NCI-H510A treated with DMSO at 0.1 percent for 48 hours (cell line): ENCODE data around the gene GFM1.

ENCODE experiments used
- DNase-seq: peaks from one replicate; lab custom pipeline; 2025; lab: John Stamatoyannopoulos, UW

GFM1 gene

DNA sequence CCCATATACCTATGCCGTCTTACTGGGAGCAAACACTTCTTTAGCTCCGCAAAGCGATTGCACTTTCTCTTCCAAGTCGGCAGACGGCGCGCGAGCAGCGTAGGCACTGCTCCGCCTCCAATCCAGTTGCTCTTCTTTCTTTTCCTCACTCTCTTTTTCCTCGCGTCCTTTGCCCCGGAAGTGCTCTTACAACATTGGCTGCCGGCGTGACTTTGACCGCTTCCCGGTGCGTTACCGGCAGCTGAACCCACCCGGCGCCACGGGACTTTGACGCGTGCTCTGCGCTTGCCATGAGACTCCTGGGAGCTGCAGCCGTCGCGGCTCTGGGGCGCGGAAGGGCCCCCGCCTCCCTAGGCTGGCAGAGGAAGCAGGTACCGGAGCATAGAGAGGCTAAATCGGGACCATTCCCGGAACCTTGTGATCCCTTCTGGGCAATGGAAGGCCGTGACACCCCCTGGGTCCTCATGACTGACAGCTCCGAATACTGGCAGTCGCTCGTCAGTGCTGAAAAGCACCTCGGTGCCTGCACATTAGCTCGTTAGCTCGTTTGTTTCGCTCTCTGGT is at the start of gene GFM1:
GFM1 (plus strand) TSS at position 183 of the 564 bp plus-strand sequence; CDS start at position 291, 108 bp downstream.
- DNase-seq = peak; percentile 96

DNA sequence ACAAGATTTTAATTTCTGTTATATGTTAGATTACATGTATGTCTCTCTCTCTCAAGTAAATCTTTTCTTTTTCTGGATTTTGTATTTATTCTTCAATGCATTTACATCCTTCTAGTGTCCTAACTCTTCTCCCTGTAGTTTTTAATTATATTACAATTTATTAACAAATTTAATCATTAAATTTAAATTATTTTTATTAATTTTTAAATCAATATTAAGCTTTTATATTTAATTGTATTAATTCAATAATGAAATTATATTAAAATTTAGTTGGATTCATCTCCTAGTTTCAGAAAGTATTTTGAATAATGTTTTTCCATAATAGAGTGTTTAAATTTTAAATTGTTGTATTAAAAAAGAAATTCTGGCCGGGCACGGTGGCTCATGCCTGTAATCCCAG is 43.5 kb upstream of the GFM1 start:
- no peak for DNase-seq

DNA sequence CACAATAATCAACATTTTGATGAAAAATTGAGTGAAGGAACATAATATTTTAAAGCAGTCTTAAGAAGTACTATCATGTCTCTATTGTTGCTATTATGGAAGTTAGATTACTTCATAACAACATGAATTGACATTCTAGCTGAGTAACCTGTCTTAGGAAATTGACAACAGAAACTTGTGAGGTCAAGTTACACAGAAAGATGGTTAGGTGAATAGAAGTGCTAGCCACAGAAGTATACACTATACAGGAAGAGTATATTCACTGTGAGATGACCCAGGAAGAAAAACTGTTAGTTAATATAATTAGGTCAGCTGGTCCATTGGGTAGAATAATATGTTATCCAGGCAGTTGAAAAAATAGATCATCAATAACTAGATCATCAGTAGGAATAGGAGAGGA is 42.1 kb upstream of the GFM1 start:
- DNase-seq = no peak

DNA sequence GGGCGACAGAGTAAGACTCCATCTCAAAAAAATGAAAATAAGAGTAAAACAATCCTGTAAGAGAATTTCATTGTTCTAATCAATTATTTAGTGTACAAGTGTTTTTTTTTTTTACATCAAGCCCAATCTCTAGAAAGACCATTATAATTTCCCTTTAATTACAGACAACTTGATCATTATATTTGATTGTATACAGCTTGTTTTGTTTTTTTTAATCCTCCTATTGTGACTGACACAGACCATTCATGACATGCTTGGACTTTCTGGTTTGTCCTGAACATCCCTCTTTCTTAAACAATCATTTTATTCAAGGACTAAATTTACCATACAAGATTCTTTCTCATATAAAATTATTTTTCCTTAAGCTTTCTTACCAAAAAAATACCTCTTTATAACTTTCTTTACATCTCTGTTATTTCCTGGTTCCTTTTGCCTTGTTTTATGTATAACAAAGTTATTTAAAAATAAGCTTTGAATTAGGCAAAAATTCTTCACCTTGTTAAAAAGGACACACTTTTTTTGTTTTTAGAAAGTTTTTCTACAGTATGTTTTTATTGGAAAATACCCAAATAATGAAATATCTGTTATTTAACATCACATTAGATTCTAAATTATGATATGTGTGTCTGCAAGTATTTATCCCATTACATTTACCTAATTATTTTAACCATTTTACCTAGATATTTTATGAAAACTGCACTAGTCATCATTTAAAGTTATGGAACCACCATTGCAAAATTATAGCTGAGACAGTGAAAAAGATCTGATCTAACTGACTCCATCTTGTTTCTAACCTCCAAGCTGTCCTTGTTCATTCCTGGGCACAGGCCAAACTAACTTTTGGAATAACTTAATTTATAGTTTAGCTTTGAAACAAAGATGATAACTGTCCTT is 26.1 kb upstream of the GFM1 start:
- no peak for DNase-seq

DNA sequence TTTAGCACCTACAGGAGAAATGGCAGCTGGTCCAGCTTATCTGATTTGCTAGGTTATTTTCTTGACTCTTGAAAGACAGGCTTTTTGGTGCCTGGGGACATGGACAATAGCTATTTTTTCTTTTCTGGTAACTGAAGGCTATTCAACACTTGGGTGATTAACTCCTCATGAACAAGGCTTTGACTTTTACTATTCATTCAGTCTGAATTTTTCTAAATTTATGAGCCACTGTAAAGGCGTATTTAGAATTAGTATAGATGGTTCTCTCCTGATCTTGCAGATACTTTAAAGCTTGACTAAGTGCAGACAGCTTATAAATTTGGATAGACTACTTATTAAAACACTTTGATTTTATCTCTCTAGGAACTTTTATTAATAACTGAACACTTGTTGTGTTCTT is 18.4 kb upstream of the GFM1 start:
- no peak for DNase-seq

DNA sequence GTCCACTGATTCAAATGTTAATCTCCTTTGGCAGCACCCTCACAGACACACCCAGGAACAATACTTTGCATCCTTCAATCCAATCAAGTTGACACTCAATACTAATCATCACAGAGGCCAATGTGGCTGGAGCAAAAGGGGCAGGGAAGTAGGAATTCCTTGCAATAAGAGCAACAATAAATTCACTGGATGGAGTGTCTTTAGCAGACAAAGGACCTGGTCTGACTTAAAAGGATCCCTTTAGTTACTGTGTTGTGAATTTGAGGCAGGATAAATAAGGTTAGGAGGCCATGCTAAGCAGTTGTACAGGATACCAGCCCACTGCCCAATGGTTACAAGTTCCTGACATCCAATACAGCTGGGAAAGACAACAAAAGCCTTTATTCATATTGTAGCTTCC is 12.3 kb upstream of the GFM1 start:
- DNase-seq = no peak

DNA sequence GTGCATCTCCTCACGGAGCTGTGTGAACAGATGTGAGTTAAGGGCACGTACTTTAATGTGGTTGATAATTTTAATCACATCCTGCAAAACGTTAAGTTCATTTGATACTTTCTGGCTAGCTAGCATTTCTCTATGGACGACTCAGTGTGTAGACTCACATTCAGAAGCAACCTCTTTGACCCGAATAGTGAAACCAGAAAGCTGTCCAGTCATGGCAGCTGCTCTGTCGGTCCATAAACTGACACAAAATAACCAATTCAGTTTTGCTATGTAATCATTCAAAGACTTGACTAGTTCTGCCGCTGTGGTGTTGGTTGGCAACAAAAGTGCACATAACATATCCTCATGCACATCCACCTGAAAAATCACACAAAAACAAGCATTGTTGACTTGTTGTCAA is 3.7 kb upstream of the GFM1 start:
- no peak for DNase-seq

DNA sequence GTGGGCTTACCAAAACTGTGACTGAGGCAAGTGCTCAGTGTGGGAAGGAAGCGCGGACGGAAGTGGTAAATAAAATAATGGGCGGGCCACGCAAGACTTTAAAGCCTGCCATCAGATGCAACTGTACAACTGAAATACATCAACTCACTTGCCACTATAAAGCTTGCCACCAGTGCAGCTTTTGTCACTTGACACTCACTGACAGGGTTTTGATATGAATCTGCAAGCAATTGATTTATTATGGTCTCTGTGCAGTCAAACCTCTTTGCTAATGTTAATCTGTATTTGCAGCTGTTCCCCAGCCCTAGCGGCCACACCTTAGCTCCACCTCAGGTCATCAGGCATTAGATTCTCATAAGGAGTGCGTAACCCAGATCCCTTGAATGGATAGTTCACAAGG is 2.3 kb upstream of the GFM1 start:
- DNase-seq = no peak

DNA sequence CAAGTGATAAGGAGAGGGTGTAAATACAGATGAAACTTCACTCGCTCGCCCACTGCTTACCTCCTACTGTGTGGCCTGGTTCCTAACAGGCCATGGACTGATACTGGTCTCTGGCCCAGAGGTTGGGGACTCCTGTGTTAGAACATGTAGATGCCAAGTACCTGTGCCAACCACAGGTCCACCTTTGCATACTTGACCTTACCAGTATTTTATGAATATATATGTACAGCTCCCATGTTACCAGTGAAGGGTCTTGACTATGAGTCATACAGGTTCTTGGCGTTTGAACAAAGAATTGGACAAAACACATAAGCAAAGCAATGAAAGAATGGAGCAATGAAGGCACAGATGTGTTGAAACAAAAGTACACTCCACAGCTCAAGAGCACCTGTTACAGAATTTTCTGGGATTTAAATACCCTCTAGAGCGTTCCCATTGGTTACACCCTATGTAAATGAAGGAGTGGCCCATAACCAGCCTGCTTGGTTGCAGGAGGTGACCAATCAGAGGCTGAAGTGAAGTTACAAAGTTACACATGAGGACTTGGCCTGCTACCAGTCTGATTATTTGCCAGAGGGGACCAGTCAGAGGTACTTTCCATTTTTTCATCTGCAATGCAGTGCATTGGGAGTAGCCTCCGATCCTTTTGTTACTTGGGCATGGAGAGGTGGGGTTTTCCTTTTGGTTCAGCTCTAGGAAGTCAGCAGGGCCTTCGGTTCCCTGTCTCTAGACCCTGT is 1.7 kb upstream of the GFM1 start:
- DNase-seq = no peak

DNA sequence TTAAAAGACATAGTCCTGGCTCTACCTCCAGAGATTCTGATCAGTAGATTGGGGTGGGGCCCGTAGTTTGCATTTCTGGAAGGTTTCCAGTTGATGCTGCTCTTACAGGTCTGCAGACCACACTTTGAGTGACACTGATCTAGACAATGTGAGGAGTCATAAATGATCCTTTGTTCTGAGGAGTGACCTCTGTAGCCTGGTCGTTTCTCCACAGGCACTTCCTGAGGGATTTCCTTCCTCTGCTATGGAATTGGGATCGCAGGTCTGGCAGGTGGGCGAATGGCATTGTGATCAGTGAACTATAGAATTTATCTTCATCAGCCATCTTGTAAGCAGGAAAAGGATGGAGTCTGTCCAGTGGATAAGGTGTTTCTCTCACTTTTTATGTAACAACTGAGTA is 5.5 kb downstream of the GFM1 start:
- DNase-seq = no peak

DNA sequence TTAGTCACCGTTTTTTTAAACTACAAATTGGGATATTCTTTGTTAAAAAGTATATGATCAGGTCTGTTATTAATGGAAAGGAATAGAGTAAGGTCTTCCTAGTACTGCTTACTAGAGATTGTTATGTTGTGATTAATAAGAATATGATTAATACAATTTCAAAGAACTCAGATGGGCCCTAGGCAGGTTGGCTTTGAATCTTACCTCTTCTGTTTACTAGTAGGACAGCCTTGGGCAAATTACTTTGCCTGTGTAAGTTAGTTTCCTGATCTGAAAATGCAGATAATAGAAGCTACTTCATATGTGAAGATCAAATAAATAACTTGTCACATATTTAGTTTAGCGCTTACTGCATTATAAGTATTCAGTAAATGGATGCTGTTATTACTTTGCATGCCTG is 6.9 kb downstream of the GFM1 start:
- no peak for DNase-seq

DNA sequence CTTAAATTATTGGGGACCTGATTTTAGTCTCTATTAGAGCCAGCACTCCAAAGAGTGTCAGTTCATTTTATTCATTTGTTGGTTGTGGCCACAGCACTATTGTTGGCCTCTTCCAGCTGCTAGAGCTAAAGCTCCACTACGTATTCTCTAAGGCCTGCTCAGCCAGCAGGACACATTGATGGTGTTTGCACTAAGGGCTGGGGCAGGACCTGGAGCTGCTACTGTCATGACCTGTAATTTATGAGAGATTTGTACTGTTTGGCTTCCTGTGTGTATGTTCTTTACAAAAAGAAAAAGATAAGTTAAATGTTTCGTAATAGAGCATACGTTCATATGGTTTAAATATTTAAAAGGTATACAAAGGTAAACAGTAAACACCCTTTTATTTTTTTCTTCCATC is 8.1 kb downstream of the GFM1 start:
- DNase-seq = no peak

DNA sequence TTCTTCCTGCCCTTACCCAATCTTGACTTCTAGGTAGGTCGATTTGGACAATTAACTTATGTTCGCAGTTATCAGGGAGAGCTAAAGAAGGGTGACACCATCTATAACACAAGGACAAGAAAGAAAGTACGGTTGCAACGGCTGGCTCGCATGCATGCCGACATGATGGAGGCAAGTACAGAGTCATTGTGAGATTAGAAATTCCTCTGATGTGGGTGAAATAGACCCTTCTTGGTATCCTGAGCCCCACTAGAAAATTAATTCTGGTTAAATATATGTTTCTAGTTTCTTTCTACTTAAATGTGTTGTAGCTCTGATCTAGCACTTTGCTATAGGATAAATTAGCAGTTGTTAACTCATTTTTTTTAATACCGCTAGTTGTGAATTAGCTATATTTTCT is 14.6 kb downstream of the GFM1 start:
- DNase-seq = no peak

DNA sequence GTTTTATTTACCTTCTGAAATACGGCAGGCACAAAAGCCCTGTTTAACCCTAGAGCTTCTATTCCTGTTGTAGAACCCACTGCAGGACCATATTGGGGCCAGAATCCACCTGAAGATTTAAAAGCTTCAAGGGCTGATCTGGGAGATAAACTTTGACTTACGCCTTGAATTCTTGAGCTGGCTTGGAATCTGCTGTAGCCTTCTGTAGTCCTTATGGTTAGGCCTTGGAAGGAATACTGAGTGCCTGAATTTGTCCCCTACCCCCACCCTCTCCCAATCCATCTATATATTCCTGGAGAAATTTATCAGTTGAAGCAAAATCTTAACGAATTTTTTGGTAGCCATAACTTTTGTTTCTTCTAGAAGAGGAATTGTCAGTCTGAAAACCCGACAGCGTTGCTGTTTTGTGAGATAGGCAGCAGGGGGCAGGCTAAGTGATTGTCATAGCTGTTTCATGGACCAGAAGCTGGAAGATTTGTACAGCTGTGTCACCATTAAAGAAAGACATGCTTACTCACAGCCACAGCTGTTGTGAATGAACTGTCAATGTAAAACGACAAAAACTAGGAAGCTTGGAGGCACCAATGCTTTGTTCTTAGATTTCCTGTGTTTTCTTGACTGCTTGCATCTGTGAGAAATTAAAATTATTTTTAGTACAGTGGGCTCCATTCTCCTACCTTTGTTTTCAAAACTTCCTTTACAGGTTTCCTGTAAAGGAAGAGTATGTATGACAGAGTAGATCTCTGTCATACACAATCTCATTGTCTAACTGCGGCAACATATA is 15.3 kb downstream of the GFM1 start:
- DNase-seq = peak; percentile 43

DNA sequence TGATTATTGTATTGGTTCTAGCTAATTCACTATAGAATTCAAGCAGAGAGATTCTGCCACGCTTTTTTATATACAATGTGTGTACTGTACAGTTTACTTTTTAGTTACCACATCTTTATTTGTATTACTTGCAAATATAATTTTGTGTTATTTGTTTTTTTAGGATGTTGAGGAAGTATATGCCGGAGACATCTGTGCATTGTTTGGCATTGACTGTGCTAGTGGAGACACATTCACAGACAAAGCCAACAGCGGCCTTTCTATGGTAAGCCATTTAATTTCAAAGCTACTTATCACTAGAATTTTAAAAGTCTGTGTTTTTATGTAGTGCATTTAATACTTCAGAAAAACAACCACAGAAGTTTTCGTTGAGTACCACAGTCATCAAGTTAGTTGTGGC is 16.4 kb downstream of the GFM1 start:
- no peak for DNase-seq

DNA sequence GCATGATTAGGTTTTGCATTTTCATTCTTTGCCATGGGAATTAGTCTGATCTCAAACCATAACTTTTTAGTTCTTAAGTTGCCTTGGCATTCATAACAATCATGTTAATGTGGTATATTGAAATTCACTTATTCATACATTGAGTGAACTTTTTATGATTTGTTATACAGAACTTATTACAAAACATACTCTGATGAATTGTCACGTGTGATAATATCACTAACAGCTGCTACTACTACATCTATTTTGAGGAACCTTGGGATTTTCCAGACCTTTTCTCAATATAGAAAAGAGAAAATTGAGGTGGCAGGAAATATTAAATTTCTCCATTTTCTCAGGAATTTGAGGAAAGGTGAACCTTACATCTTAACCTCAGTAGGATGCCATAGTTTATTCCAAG is 18.9 kb downstream of the GFM1 start:
- no peak for DNase-seq

DNA sequence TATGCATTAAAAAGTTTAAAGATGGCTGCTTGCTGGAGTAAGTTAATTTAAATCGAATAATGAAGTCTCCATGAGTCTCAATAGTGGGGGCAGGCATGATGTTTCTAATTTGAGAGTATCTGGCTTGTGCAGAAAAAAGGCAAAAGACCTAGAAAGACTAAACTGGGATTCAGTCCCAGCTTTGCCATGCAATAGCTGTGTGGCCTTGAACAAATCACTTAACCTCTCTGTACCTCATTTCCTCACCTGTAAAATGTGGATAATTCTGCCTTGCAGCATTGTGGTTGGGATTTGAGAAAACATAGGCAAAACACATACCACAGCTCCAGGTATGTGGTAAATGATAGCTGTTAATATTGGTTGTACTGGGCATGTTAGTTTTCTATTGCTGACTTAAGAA is 19.5 kb downstream of the GFM1 start:
- DNase-seq = no peak

DNA sequence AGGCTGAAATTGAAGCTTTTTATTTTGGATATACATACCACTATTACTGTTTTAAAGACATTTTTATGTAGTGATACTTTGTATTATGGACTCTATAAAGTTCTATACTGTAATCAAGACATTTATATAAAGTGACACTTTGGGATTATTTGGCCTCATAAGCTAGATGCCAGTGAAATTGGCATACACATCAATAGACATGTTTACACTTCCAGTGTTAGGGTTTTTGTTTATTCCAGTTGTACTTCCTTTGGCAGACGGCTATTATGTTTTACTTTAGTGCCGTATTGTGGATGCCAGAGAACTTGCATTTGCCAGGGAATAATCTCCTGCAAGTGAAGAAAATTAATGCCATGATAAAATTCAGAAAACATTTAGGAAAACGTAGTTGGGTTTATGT is 22.1 kb downstream of the GFM1 start:
- no peak for DNase-seq

DNA sequence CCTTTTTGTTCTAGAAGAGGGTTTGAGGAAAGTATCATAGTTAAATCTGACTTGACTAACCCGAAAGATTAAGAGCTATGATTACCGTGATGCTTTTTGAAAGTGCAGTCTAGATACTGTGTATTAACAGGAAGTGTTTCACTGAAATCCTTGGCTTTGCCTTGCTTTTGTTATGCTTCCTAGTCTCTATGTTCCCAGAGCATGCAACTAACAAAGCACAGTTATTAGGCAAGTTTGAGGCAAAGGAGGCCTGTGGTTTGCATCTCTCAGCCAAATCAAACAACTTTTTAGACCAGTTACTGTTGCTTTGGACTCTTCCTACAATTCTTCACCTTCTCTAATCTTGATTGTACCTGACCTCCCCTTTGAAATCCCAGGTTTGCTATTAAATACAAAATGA is 24.2 kb downstream of the GFM1 start:
- DNase-seq = no peak

DNA sequence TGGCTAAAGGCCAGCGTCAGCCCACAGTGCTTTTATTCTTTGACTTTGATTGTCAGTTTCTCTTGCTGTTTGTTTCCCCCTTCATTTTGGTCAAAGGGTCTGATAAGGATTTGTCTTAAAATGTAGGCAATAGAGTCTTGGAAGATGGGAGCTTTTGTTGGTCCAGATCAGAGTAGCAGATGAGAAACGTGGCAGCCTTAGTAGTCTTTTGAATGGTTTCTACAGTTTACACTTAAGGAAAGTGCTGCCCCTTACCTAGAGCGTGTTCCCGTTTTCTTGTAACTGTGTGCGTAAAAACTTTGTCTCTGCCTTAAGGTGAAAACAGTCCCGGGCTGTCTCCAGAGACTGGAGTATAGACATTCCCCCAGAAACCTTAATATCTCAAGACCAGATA is 27.5 kb downstream of the GFM1 start:
- no peak for DNase-seq

DNA sequence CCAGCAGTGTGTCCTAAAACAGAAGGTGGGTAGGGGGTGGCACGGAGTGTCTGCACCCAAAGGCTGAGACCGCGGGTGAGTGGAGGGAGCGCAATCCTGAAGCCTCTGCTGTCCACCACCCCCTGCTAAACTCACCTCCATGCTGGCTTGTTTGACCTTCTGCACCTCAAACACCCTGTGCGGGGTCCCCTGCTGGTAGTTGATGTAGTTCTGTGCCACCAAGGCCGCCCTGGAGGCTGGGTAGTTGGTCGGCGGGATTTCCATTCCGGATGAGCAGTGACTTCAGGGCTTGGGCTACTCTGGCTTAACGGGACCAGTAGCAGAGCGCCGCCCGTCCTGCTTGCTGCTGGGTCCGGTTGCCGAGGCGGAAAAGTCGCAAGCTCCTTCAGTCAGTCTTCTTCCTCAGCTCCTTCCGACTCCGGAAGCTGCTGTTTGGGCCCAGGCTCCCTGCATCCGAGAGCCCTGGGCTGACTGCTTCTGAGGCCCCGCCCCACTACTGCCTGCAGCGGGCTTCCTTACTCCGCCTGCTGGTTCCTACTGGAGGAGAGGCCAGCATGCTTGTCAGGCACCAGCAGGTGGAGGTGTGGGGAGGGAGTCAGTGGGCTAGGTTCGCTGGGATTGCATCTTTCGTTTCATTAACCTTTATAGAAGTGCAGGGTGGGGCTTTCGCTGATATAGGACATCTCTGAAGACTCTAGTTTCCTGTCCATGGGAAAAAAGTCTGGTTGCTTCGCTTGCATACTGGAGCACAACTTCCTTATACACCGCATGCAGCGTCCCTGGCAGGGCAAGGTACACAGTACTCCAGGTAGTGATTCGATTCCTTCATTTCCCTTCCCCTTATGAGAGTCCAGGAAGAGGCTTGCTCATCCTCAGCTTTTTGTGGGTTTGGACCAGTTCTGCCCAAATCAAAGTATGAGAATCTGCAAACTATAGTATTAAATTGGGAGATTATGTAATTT is 28.2 kb downstream of the GFM1 start, which contains the start of gene LXN:
LXN (minus strand) TSS at position 434 of the 962 bp plus-strand sequence; CDS start at position 264, 170 bp downstream.
- no peak for DNase-seq
